ENCODE measurements around the gene MTFP1.

DNA sequence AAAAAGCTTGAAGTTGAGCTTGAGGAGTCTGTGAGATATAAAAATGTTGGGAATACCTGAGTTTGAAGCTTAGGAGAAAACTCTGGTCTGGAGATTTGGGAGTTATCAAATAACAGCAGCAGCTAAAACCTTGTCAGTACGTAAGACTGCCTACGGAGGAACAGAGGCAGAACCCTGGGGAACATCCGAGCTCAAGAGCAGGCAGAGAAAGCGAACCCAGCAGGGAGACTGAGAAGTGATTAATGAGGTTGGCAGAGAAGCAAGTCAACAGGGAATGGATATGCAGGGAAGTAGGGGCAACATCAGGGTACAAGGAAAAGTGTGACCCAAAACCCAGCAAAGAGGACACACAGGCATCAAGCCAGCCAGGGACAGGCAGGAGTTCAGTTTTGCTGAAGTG is 12.6 kb upstream of the MTFP1 start:
- TF ChIP-seq, protein P1, sequence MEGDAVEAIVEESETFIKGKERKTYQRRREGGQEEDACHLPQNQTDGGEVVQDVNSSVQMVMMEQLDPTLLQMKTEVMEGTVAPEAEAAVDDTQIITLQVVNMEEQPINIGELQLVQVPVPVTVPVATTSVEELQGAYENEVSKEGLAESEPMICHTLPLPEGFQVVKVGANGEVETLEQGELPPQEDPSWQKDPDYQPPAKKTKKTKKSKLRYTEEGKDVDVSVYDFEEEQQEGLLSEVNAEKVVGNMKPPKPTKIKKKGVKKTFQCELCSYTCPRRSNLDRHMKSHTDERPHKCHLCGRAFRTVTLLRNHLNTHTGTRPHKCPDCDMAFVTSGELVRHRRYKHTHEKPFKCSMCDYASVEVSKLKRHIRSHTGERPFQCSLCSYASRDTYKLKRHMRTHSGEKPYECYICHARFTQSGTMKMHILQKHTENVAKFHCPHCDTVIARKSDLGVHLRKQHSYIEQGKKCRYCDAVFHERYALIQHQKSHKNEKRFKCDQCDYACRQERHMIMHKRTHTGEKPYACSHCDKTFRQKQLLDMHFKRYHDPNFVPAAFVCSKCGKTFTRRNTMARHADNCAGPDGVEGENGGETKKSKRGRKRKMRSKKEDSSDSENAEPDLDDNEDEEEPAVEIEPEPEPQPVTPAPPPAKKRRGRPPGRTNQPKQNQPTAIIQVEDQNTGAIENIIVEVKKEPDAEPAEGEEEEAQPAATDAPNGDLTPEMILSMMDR (IDR thresholded peaks at IDR 0.05): no peak
- no peak for TF ChIP-seq POLR2A (IDR thresholded peaks at IDR 0.05)
